ENCODE data around the gene CFAP77.

CFAP77 gene

GRCh38 chr9:132487980-132488535 lies 78.0 kb downstream of the CFAP77 start:
- H3K27ac ChIP-seq, result no peak overlapping the region
- TF ChIP-seq CTCF (IDR thresholded peaks at IDR 0.05) (no peak), ZFX (IDR thresholded peaks at IDR 0.05; ENCODE audit: borderline replicate concordance) (no peak)

GRCh38 chr9:132488626-132489025 lies 78.6 kb downstream of the CFAP77 start:
- no peak for TF ChIP-seq CTCF (IDR thresholded peaks at IDR 0.05)
- TF ChIP-seq ZFX (IDR thresholded peaks at IDR 0.05; ENCODE audit: borderline replicate concordance), result no peak

GRCh38 chr9:132489536-132489935 lies 79.5 kb downstream of the CFAP77 start:
- H3K27ac ChIP-seq, result no peak overlapping the region
- TF ChIP-seq CTCF (IDR thresholded peaks at IDR 0.05), result no peak
- no peak for TF ChIP-seq ZFX (IDR thresholded peaks at IDR 0.05; ENCODE audit: borderline replicate concordance)

More at GRCh38 chr9:132488626-132489025, 78.6 kb downstream of the CFAP77 start:
- no peak overlapping the region for H3K27ac ChIP-seq

GRCh38 chr9:132494857-132495256 lies 84.8 kb downstream of the CFAP77 start:
- no peak overlapping the region for H3K27ac ChIP-seq
- no peak for TF ChIP-seq ZFX (IDR thresholded peaks at IDR 0.05; ENCODE audit: borderline replicate concordance)
- TF ChIP-seq CTCF (IDR thresholded peaks at IDR 0.05), result no peak

- no peak overlapping the region for H3K27ac ChIP-seq
Measured at GRCh38 chr9:132497731-132498130, 87.7 kb downstream of the CFAP77 start.

GRCh38 chr9:132498531-132499210 lies 88.7 kb downstream of the CFAP77 start:
- no peak for TF ChIP-seq ZFX (IDR thresholded peaks at IDR 0.05; ENCODE audit: borderline replicate concordance)
- no peak for TF ChIP-seq CTCF (IDR thresholded peaks at IDR 0.05)
- H3K27ac ChIP-seq, result no peak overlapping the region

More at GRCh38 chr9:132497731-132498130, 87.7 kb downstream of the CFAP77 start:
- TF ChIP-seq ZFX (IDR thresholded peaks at IDR 0.05; ENCODE audit: borderline replicate concordance), result no peak
- no peak for TF ChIP-seq CTCF (IDR thresholded peaks at IDR 0.05)

- no peak for TF ChIP-seq CTCF (IDR thresholded peaks at IDR 0.05)
- no peak for TF ChIP-seq ZFX (IDR thresholded peaks at IDR 0.05; ENCODE audit: borderline replicate concordance)
- no peak overlapping the region for H3K27ac ChIP-seq
Measured at GRCh38 chr9:132499251-132499650, 89.2 kb downstream of the CFAP77 start.

Data from 22Rv1 (cell line).